Osteoblast (primary cell): ENCODE results near the gene LGSN. TPM values are rescaled to one million over a fixed set of nuclear protein-coding genes. Genes with fewer than 3 reads are reported as not detected.
"Not testable (repeated sequence)": the region's sequence is repeated elsewhere in the genome, so short reads cannot be mapped to it uniquely, and the experiment has no call there.

Source experiments
- DNase-seq: peaks from one replicate; pipeline ENCODE4 v3.0.0; 2011; ENCODE audit warnings: low spot score, mixed read lengths; ENCODE audit not compliant: insufficient read length; ENCODE audit errors: missing footprints
- H2AFZ ChIP-seq: 2 replicates; pipeline ENCODE4 v1.6.0; 2011; ENCODE audit warnings: mild to moderate bottlenecking, low read length
- H3K27ac ChIP-seq: 2 replicates; pipeline ENCODE4 v1.5.1; 2011; ENCODE audit warnings: mild to moderate bottlenecking, low read depth, low read length, moderate library complexity
- H3K27me3 ChIP-seq: 2 replicates; pipeline ENCODE4 v1.6.0; 2012; ENCODE audit warnings: mild to moderate bottlenecking, control low read depth, inconsistent platforms, low read length, moderate library complexity; ENCODE audit not compliant: insufficient read depth
- H3K36me3 ChIP-seq: 2 replicates; pipeline ENCODE4 v1.5.1; 2011; ENCODE audit warnings: mild to moderate bottlenecking, low read length, control low read depth, moderate library complexity; ENCODE audit not compliant: insufficient read depth
- H3K4me1 ChIP-seq: 2 replicates; pipeline ENCODE4 v1.5.1; 2011; ENCODE audit warnings: mild to moderate bottlenecking, low read length, control low read depth, moderate library complexity; ENCODE audit not compliant: insufficient read depth
- H3K4me2 ChIP-seq: 2 replicates; pipeline ENCODE4 v1.6.0; 2011; ENCODE audit warnings: mild to moderate bottlenecking, low read length; ENCODE audit not compliant: insufficient read depth
- H3K4me3 ChIP-seq: fragments of 200-600 bp; sonication (generic); 3 replicates; pipeline ENCODE4 v1.5.1; 2012; ENCODE audit warnings: mild to moderate bottlenecking, low read length, inconsistent platforms; ENCODE audit not compliant: insufficient read depth
- H3K79me2 ChIP-seq: 2 replicates; pipeline ENCODE4 v1.6.0; 2012; ENCODE audit warnings: mild to moderate bottlenecking, low read length, control low read depth, inconsistent platforms; ENCODE audit not compliant: insufficient read depth
- H3K9me3 ChIP-seq: 2 replicates; pipeline ENCODE4 v1.5.1; 2011; ENCODE audit warnings: low read depth, low read length, control low read depth
- H4K20me1 ChIP-seq: 2 replicates; pipeline ENCODE4 v1.6.0; 2012; ENCODE audit warnings: mild to moderate bottlenecking, low read length, control low read depth; ENCODE audit not compliant: insufficient read depth
- total RNA-seq: library from RNA; depleted of rRNA; stranded (reverse); fragments of >200 nt; gene quantifications from 2 replicates; pipeline ENCODE4 v1.2.3, GENCODE V29; 2012
- TF ChIP-seq, protein P1 (sequence below): IDR thresholded peaks from 2 replicates; pipeline ENCODE4 v1.5.1; 2011; ENCODE audit warnings: mild to moderate bottlenecking, low read depth, low read length, moderate library complexity; ENCODE audit errors: extremely low read depth

Gene LGSN
- total RNA-seq, 1 donor, result not detected

GRCh38 chr6:63348836-63349235 lies 29.1 kb upstream of the LGSN start:
- peaks cover 15% of the 10 kb centered on the region for H3K4me1 ChIP-seq
- H2AFZ ChIP-seq, result no peak overlapping the region
- H3K79me2 ChIP-seq, result no peaks in the 10 kb centered on the region
- no peak overlapping the region for H3K27ac ChIP-seq
- TF ChIP-seq, protein P1, sequence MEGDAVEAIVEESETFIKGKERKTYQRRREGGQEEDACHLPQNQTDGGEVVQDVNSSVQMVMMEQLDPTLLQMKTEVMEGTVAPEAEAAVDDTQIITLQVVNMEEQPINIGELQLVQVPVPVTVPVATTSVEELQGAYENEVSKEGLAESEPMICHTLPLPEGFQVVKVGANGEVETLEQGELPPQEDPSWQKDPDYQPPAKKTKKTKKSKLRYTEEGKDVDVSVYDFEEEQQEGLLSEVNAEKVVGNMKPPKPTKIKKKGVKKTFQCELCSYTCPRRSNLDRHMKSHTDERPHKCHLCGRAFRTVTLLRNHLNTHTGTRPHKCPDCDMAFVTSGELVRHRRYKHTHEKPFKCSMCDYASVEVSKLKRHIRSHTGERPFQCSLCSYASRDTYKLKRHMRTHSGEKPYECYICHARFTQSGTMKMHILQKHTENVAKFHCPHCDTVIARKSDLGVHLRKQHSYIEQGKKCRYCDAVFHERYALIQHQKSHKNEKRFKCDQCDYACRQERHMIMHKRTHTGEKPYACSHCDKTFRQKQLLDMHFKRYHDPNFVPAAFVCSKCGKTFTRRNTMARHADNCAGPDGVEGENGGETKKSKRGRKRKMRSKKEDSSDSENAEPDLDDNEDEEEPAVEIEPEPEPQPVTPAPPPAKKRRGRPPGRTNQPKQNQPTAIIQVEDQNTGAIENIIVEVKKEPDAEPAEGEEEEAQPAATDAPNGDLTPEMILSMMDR, result no peak
- no peaks in the 10 kb centered on the region for H3K9me3 ChIP-seq
- no peak for DNase-seq
- H3K4me2 ChIP-seq, result no peak overlapping the region
- no peaks in the 10 kb centered on the region for H3K36me3 ChIP-seq
- no peaks in the 10 kb centered on the region for H3K27me3 ChIP-seq
- no peaks in the 10 kb centered on the region for H4K20me1 ChIP-seq
- H3K4me3 ChIP-seq, result no peak overlapping the region

GRCh38 chr6:63347599-63347998 lies 27.8 kb upstream of the LGSN start:
- no peaks in the 10 kb centered on the region for H3K9me3 ChIP-seq
- no peaks in the 10 kb centered on the region for H3K79me2 ChIP-seq
- peak overlapping the region; percentile 27 for H3K4me2 ChIP-seq
- no peak overlapping the region for H3K4me3 ChIP-seq
- H2AFZ ChIP-seq, result no peak overlapping the region
- TF ChIP-seq, protein P1, result no peak
- no peaks in the 10 kb centered on the region for H3K36me3 ChIP-seq
- H3K4me1 ChIP-seq, result peaks cover 13% of the 10 kb centered on the region
- H3K27ac ChIP-seq, result peak overlapping the region; percentile 20
- H4K20me1 ChIP-seq, result no peaks in the 10 kb centered on the region
- DNase-seq, result no peak
- H3K27me3 ChIP-seq, result no peaks in the 10 kb centered on the region

DNA sequence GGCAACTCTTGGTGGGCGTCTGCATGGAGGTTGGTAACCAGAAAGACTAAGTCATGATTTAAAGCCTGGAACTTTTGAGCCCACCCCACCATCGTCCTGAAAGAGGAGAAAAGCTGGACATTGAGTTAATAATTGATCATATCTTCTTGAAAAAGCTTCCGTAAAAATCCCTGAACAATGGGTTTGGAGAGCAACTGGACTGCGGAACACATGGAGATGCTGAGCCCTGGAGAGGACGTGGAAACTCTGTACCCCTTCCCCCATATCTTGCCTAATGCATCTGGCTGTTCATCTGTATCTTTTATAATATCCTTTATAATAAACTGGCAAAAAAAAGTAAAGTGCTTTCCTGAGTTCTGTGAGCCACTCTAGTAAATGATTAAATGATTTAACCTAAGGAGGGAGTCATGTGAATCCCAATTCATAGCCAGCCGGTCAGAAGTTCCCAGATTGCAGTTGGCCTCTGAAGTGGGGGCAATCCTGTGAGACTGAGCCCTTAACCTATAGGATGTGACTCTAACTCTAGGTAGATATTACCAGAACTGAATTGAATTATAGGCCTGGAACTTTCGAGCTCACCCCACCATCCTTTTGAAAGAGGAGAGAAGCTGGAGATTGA lies 26.5 kb upstream of the LGSN start:
- Histone ChIP-seq H3K9me3 (no peaks in the 10 kb centered on the region), H3K36me3 (no peaks in the 10 kb centered on the region), H4K20me1 (no peaks in the 10 kb centered on the region), H3K27ac (no peak overlapping the region), H3K4me3 (no peak overlapping the region), H3K4me2 (no peak overlapping the region), H3K27me3 (no peaks in the 10 kb centered on the region), H2AFZ (no peak overlapping the region), H3K79me2 (no peaks in the 10 kb centered on the region), H3K4me1 (peaks cover 9% of the 10 kb centered on the region)
- TF ChIP-seq, protein P1, result no peak
- no peak for DNase-seq

DNA sequence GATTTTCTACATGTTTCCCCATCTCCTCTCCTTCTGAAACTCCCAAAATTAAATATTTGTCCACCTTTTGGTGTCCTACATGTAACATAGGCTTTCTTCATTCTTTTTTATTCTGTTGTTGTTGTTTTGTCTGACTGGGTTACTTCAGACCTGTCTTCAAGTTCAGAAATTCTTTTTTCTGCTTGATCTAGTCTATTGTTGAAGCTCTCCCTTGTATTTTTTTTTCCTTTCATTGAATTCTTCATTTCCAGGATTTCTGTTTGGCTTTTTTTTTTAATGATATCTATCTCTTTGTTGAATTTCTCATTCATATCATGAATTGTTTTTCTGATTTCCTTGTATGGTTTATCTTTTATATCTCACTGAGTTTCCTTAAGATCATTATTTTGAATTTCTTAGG lies 20.6 kb upstream of the LGSN start:
- H3K36me3 ChIP-seq, result no peaks in the 10 kb centered on the region
- no peak overlapping the region for H3K4me3 ChIP-seq
- no peak overlapping the region for H3K4me2 ChIP-seq
- H2AFZ ChIP-seq, result no peak overlapping the region
- no peaks in the 10 kb centered on the region for H4K20me1 ChIP-seq
- no peak for DNase-seq
- no peaks in the 10 kb centered on the region for H3K4me1 ChIP-seq
- H3K9me3 ChIP-seq, result no peaks in the 10 kb centered on the region
- no peaks in the 10 kb centered on the region for H3K79me2 ChIP-seq
- no peak overlapping the region for H3K27ac ChIP-seq
- H3K27me3 ChIP-seq, result no peaks in the 10 kb centered on the region
- TF ChIP-seq, protein P1, result no peak

DNA sequence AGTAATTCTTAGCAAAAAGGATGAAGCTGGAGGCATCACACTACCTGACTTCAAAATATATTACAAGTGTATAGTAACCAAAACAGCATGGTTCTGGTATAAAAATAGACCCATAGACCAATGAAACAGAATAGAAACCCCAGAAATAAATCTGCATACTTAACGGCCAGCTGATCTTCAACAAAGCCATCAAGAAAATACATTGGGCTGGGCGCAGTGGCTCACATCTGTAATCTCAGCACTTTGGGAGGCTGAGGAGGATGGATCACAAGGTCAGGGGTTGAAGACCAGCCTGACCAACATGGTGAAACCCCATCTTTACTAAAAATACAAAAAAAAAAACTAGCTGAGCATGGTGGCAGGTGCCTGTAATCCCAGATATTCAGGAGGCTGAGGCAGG lies 14.9 kb upstream of the LGSN start:
- H3K4me3 ChIP-seq, H3K4me1 ChIP-seq, H3K36me3 ChIP-seq, H3K27ac ChIP-seq, H4K20me1 ChIP-seq, H3K9me3 ChIP-seq, DNase-seq, H2AFZ ChIP-seq, H3K4me2 ChIP-seq, H3K27me3 ChIP-seq, H3K79me2 ChIP-seq: not testable (repeated sequence)
